ENCODE measurements around the gene TDP2. TPM values are rescaled to one million over a fixed set of nuclear protein-coding genes. Genes with fewer than 3 reads are reported as not detected.
"Not testable (repeated sequence)": the region's sequence is repeated elsewhere in the genome, so short reads cannot be mapped to it uniquely, and the experiment has no call there.

Gene TDP2
- total and polyA plus RNA-seq, 9 donors = 22.4 to 31.0 (median 26.7) TPM

GRCh38 chr6:24696097-24696496 is 29.4 kb upstream of the TDP2 start:
- Histone ChIP-seq H3K36me3 (no peaks in the 10 kb centered on the region), H3K9me3 (no peaks in the 10 kb centered on the region), H3K4me1 (ENCODE audit: insufficient read depth) (no peaks in the 10 kb centered on the region), H3K4me3 (no peak overlapping the region), H3K27ac (no peak overlapping the region), H3K27me3 (no peaks in the 10 kb centered on the region)
- intact Hi-C loops (cut with DNase I) = loop anchor here in 3 of 4 donors (10.0 kb wide), 2 partner anchors 101 to 111 kb away; no protein-coding TSS in a partner anchor
- TF ChIP-seq EP300 (IDR thresholded peaks at IDR 0.05) = no peak
- TF ChIP-seq CTCF (IDR thresholded peaks at IDR 0.05) = no peak
- TF ChIP-seq POLR2A (IDR thresholded peaks at IDR 0.05) = no peak
- DNase-seq = no peak
- WGBS, 3 donors = 78 to 85% (median 84%) methylated on average over 2 of the region's 2 CpGs

GRCh38 chr6:24695635-24696034 is 28.9 kb upstream of the TDP2 start:
- intact Hi-C loops (cut with DNase I) = loop anchor here in 3 of 4 donors (10.0 kb wide), 2 partner anchors 101 to 111 kb away; no protein-coding TSS in a partner anchor
- DNase-seq = peak in 3 of 5 donors; percentile 21 to 30 (median 29)
- peak in 2 of 3 donors; percentile 27 to 36 for TF ChIP-seq CTCF (IDR thresholded peaks at IDR 0.05)
- H3K27ac ChIP-seq; H3K27me3 ChIP-seq; H3K4me1 ChIP-seq (ENCODE audit: insufficient read depth); H3K9me3 ChIP-seq; H3K36me3 ChIP-seq; H3K4me3 ChIP-seq: not testable (repeated sequence)
- 19 to 26% (median 25%) methylated on average over 8 of the region's 8 CpGs for WGBS, 3 donors

GRCh38 chr6:24694198-24694597 is 27.5 kb upstream of the TDP2 start:
- H3K36me3 ChIP-seq = no peaks in the 10 kb centered on the region
- no peaks in the 10 kb centered on the region for H3K27me3 ChIP-seq
- no peak for DNase-seq
- intact Hi-C loops (cut with DNase I) = loop anchor here in 3 of 4 donors (10.0 kb wide), 2 partner anchors 99 to 109 kb away; no protein-coding TSS in a partner anchor
- H3K27ac ChIP-seq = no peak overlapping the region
- WGBS, 3 donors = 87 to 94% (median 93%) methylated on average over 1 of the region's 1 CpG
- H3K4me3 ChIP-seq = no peak overlapping the region
- H3K4me1 ChIP-seq (ENCODE audit: insufficient read depth) = no peaks in the 10 kb centered on the region
- H3K9me3 ChIP-seq = no peaks in the 10 kb centered on the region
- TF ChIP-seq POLR2A (IDR thresholded peaks at IDR 0.05) (no peak), EP300 (IDR thresholded peaks at IDR 0.05) (no peak), CTCF (IDR thresholded peaks at IDR 0.05) (no peak)

- no peak overlapping the region for H3K27ac ChIP-seq
- no peaks in the 10 kb centered on the region for H3K27me3 ChIP-seq
- 88 to 93% (median 93%) methylated on average over 2 of the region's 2 CpGs for WGBS, 3 donors
- H3K4me1 ChIP-seq (ENCODE audit: insufficient read depth) = no peaks in the 10 kb centered on the region
- no peaks in the 10 kb centered on the region for H3K9me3 ChIP-seq
- no peak for TF ChIP-seq EP300 (IDR thresholded peaks at IDR 0.05)
- TF ChIP-seq CTCF (IDR thresholded peaks at IDR 0.05) = no peak
- no peak for TF ChIP-seq POLR2A (IDR thresholded peaks at IDR 0.05)
- H3K4me3 ChIP-seq = no peak overlapping the region
- intact Hi-C loops (cut with DNase I) = loop anchor here in 3 of 4 donors (10.0 kb wide), 2 partner anchors 98 to 108 kb away; no protein-coding TSS in a partner anchor
- no peak for DNase-seq
- no peaks in the 10 kb centered on the region for H3K36me3 ChIP-seq
These were observed 26.3 kb upstream of the TDP2 start for GRCh38 chr6:24692848-24693592.
